Endothelial cell of umbilical vein (primary cell): ENCODE data around the gene SORCS3. TPM values are rescaled to one million over a fixed set of nuclear protein-coding genes. Genes with fewer than 3 reads are reported as not detected.

ENCODE experiments used
- BruUV-seq: library from RNA; stranded (reverse); fragments of 400-500 nt; replicated peaks from 2 replicates; lab custom pipeline; 2021; lab: Mats Ljungman, UMichigan
- CTCF ChIA-PET: fragments of 300-600, 350-600 bp; sonication (Branson Sonifier 250); formaldehyde crosslinking; loops from one replicate; lab custom pipeline; 2021; ENCODE audit warnings: antibody characterized with exemption, inconsistent platforms; lab: Charles Lee
- POLR2A ChIA-PET: fragments of 300-600, 350-600 bp; sonication (Branson Sonifier 250); formaldehyde crosslinking; loops from one replicate; lab custom pipeline; 2021; ENCODE audit warnings: antibody characterized with exemption, inconsistent platforms; lab: Charles Lee
- DNase-seq: peaks from one replicate; pipeline ENCODE4 v3.0.0-alpha.2; 2011; ENCODE audit warnings: low read depth, low spot score
- FAIRE-seq: peaks from 2 replicates; lab custom pipeline; 2011; peaks lifted over from hg19 to GRCh38; lab: Jason Lieb, UNC
- H2AFZ ChIP-seq: 2 replicates; pipeline ENCODE4 v1.6.0; 2012; ENCODE audit warnings: low read depth, low read length, control low read depth, inconsistent platforms
- H3K27ac ChIP-seq: 2 replicates; pipeline ENCODE4 v1.5.1; 2011; ENCODE audit warnings: low read depth, mild to moderate bottlenecking, control low read depth, low read length, moderate library complexity; ENCODE audit not compliant: insufficient read depth
- H3K27me3 ChIP-seq, 2 experiments: 2 replicates each; pipeline versions ENCODE4 v1.6.0 to v1.6.1; 2011; ENCODE audit warnings: low read length in 2 of 2, mixed read lengths in 1 of 2; ENCODE audit not compliant: control insufficient read depth in 2 of 2, insufficient read depth in 2 of 2
- H3K36me3 ChIP-seq, 2 experiments: 2 replicates in 1 of 2; 3 replicates in 1 of 2; pipeline ENCODE4 v1.5.1; 2011; ENCODE audit warnings: low read length in 2 of 2, mild to moderate bottlenecking in 1 of 2, moderate library complexity in 1 of 2; ENCODE audit not compliant: control insufficient read depth in 2 of 2, insufficient read depth in 2 of 2; ENCODE audit errors: extremely low read depth in 1 of 2
- H3K4me1 ChIP-seq: 3 replicates; pipeline ENCODE4 v1.5.1; 2011; ENCODE audit warnings: mild to moderate bottlenecking, low read length; ENCODE audit not compliant: control insufficient read depth, insufficient read depth; ENCODE audit errors: extremely low read depth
- H3K4me2 ChIP-seq: 2 replicates; pipeline ENCODE4 v1.6.1; 2011; ENCODE audit warnings: low read length, control low read depth, mixed read lengths; ENCODE audit not compliant: insufficient read depth
- H3K4me3 ChIP-seq, 3 experiments: fragments of 200-600 bp in 1 of 3; sonication (generic), shearing (Covaris generic) in 1 of 3; replicated peaks in 1 of 3; 2 replicates each; pipeline ENCODE4 v1.5.1; 2011 to 2016; ENCODE audit warnings: control low read depth in 3 of 3, low read length in 3 of 3, mild to moderate bottlenecking in 2 of 3, inconsistent platforms in 1 of 3, low read depth in 1 of 3, moderate library complexity in 1 of 3; ENCODE audit not compliant: insufficient read depth in 1 of 3
- H3K79me2 ChIP-seq: 2 replicates; pipeline ENCODE4 v1.6.0; 2012; ENCODE audit warnings: low read length, inconsistent platforms; ENCODE audit not compliant: control insufficient read depth, insufficient read depth
- H3K9ac ChIP-seq: replicated peaks from 2 replicates; pipeline ENCODE3; 2011; ENCODE audit warnings: low read length, control low read depth; ENCODE audit not compliant: insufficient read depth; ENCODE audit errors: extremely low read depth
- H3K9me1 ChIP-seq: replicated peaks from 3 replicates; pipeline ENCODE4 v1.6.0; 2011; ENCODE audit warnings: mild to moderate bottlenecking, low read length; ENCODE audit not compliant: control insufficient read depth, insufficient read depth; ENCODE audit errors: extremely low read depth
- H3K9me3 ChIP-seq: replicated peaks from 2 replicates; pipeline ENCODE4 v1.5.1; 2012; ENCODE audit warnings: low read length, inconsistent platforms; ENCODE audit not compliant: control insufficient read depth, insufficient read depth
- H4K20me1 ChIP-seq: replicated peaks from 2 replicates; pipeline ENCODE3; 2011; ENCODE audit warnings: mild to moderate bottlenecking, low read length; ENCODE audit not compliant: control insufficient read depth, insufficient read depth; ENCODE audit errors: extremely low read depth
- CTCF ChIP-seq, 2 donors: IDR thresholded peaks; 1 replicate in 1 of 2; 2 replicates in 1 of 2; pipeline ENCODE4 v1.5.1; 2011; ENCODE audit warnings: low read length in 2 of 2, mild to moderate bottlenecking in 2 of 2, moderate library complexity in 2 of 2, control low read depth in 1 of 2, inconsistent platforms in 1 of 2, low read depth in 1 of 2; ENCODE audit not compliant: insufficient read depth in 1 of 2; ENCODE audit errors: extremely low read depth in 1 of 2
- EZH2 ChIP-seq: IDR thresholded peaks from 2 replicates; pipeline ENCODE4 v1.6.1; 2012; ENCODE audit warnings: borderline replicate concordance, low read depth, mild to moderate bottlenecking, moderate library complexity, low read length, inconsistent platforms; ENCODE audit not compliant: severe bottlenecking
- FOS ChIP-seq: IDR thresholded peaks from 2 replicates; pipeline ENCODE4 v1.6.1; 2011; ENCODE audit warnings: mild to moderate bottlenecking, low read length, moderate library complexity, borderline replicate concordance; ENCODE audit not compliant: insufficient read depth
- GATA2 ChIP-seq: IDR thresholded peaks from 2 replicates; pipeline ENCODE4 v1.7.0; 2011; ENCODE audit warnings: low read depth, mild to moderate bottlenecking, moderate library complexity, mixed read lengths, low read length; ENCODE audit not compliant: insufficient read length, insufficient read depth
- JUN ChIP-seq: IDR thresholded peaks from 2 replicates; pipeline ENCODE4 v1.6.1; 2011; ENCODE audit warnings: borderline replicate concordance, low read depth; ENCODE audit not compliant: insufficient read length, insufficient read depth
- MYC ChIP-seq: IDR thresholded peaks from one replicate; pipeline ENCODE4 v1.6.1; 2011; ENCODE audit warnings: mild to moderate bottlenecking, low read depth, low read length
- POLR2A ChIP-seq: IDR thresholded peaks from 2 replicates; pipeline ENCODE4 v1.6.1; 2012; ENCODE audit warnings: low read depth, mild to moderate bottlenecking, control low read depth, low read length
- POLR2AphosphoS5 ChIP-seq: IDR thresholded peaks from 2 replicates; pipeline ENCODE4 v1.6.1; 2012; ENCODE audit warnings: low read depth, mild to moderate bottlenecking, control low read depth, low read length, moderate library complexity; ENCODE audit not compliant: insufficient read depth
- dilution Hi-C: fragments of 300-500 bp; cut with MboI; formaldehyde crosslinking; loops from one replicate; pipeline ENCODE4 v1.15.0; 2019; ENCODE audit warnings: low sequenced_read_pairs; ENCODE audit not compliant: extremely low pct_ligation_motif_present
- intact Hi-C: fragments of 100-400 bp; cut with micrococcal nuclease; formaldehyde crosslinking; loops from one replicate; pipeline ENCODE4 v1.10.0; 2022
- polyA plus RNA-seq, 4 experiments: library from polyadenylated mRNA; depleted of rRNA in 3 of 4; stranded (reverse) in 3 of 4; unstranded in 1 of 4; fragments of >200 nt; gene quantifications; 2 replicates each; pipeline versions ENCODE4 v1.2.1 to v1.2.3, GENCODE V29; 2011 to 2012; ENCODE audit warnings: missing spikeins in 1 of 4
- total RNA-seq: library from RNA; stranded (reverse); gene quantifications from 2 replicates; pipeline ENCODE4 v1.2.3, GENCODE V29; 2021
- TF ChIP-seq, protein P1 (sequence below): IDR thresholded peaks from 2 replicates; pipeline ENCODE4 v1.6.1; 2011; ENCODE audit not compliant: insufficient read depth, insufficient read length

Gene SORCS3
- total and polyA plus RNA-seq, 2 donors (not counting 3 experiments of a cell fraction or from before 2014, with no cell fraction given) = not detected

DNA sequence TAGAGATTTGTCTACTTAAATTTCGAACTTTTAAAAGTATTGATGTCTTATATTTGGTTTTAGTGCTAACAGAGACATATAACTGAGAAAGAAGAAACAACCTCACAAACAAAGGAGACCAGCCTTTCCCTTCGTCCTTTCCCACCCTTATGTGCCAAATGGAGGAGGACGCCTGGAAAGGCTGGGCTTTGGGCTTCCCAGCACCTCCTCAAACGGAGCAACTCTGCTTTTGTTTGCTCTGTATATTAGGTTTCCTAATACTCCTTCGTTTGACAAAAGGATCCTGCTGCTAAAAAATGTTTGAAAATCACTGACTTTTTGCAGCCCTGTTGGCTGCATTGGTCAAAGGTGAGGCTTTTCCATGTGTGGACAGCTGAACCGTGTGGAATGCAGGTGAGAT lies 471.8 kb downstream of the SORCS3 start:
- Histone ChIP-seq H3K4me1 (no peaks in the 10 kb centered on the region), H3K27me3 (no peaks in the 10 kb centered on the region), H3K36me3 (no peaks in the 10 kb centered on the region), H2AFZ (no peak overlapping the region), H3K4me2 (no peak overlapping the region), H3K9me1 (no peaks in the 10 kb centered on the region), H3K9me3 (peaks cover 3% of the 10 kb centered on the region), H3K27ac (no peak overlapping the region), H3K9ac (no peak overlapping the region), H4K20me1 (no peaks in the 10 kb centered on the region), H3K4me3 (no peak overlapping the region), H3K79me2 (no peaks in the 10 kb centered on the region)
- no TSS peak for BruUV-seq
- FAIRE-seq (no peak), DNase-seq (no peak)
- dilution Hi-C loops = no loop called here
- CTCF ChIA-PET = no interaction called here
- TF ChIP-seq FOS (no peak), EZH2 (no peak), POLR2A (no peak), GATA2 (no peak), CTCF (IDR thresholded peaks at IDR 0.05; ENCODE audit: extremely low read depth in 1 of 2, insufficient read depth in 1 of 2, low read depth in 1 of 2, low read length in 2 of 2) (no peak)
- intact Hi-C loops = no loop called here
- POLR2A ChIA-PET = no interaction called here

DNA sequence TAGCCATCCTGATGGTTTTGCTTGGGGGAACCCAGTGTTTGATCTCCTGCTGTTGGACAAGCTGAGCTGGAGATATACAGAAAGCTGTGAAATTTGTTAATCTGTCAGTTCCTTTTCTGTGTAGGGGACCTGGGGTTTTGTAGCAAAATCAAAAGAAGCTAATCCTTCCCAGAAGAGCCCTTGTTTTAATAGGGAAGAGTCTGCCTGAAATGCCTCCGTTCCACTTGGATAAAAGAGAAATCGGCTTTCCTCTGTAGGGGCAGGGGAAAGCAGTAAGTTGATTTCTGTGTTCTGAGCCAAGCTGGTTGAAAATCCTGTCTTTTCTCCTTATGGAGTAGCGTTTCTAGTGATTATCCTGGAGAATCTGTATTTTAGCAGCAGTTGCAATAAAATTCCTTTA lies 472.6 kb downstream of the SORCS3 start:
- ChIA-PET CTCF (no interaction called here), POLR2A (no interaction called here)
- H3K9ac ChIP-seq = no peak overlapping the region
- DNase-seq (no peak), FAIRE-seq (no peak)
- H2AFZ ChIP-seq = no peak overlapping the region
- no peaks in the 10 kb centered on the region for H3K36me3 ChIP-seq
- no peaks in the 10 kb centered on the region for H4K20me1 ChIP-seq
- no peaks in the 10 kb centered on the region for H3K4me1 ChIP-seq
- no peak overlapping the region for H3K4me3 ChIP-seq
- dilution Hi-C loops (no loop called here), intact Hi-C loops (no loop called here)
- no peak overlapping the region for H3K27ac ChIP-seq
- H3K4me2 ChIP-seq = no peak overlapping the region
- no peaks in the 10 kb centered on the region for H3K27me3 ChIP-seq
- no TSS peak for BruUV-seq
- TF ChIP-seq POLR2A (no peak), CTCF (IDR thresholded peaks at IDR 0.05; ENCODE audit: extremely low read depth in 1 of 2, insufficient read depth in 1 of 2, low read depth in 1 of 2, low read length in 2 of 2) (no peak), MYC (no peak), GATA2 (no peak), FOS (no peak), JUN (no peak), POLR2AphosphoS5 (no peak)
- TF ChIP-seq, protein P1, sequence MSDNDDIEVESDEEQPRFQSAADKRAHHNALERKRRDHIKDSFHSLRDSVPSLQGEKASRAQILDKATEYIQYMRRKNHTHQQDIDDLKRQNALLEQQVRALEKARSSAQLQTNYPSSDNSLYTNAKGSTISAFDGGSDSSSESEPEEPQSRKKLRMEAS = no peak
- no peaks in the 10 kb centered on the region for H3K79me2 ChIP-seq
- H3K9me1 ChIP-seq = no peaks in the 10 kb centered on the region
- H3K9me3 ChIP-seq = peaks cover 2% of the 10 kb centered on the region
